Heart left ventricle (tissue), 13 donors: ENCODE results near the gene BOC.

Experiments
- CTCF ChIP-seq, 12 donors: fragments of 200-600 bp; sonication (generic) in 4 of 12; IDR thresholded peaks; one replicate each; pipeline versions ENCODE4 v1.5.0 to v1.8.0; 2018 to 2022; ENCODE audit warnings: antibody characterized with exemption in 12 of 12, mild to moderate bottlenecking in 5 of 12
- POLR2A ChIP-seq, 2 donors: fragments of 450-650 bp; IDR thresholded peaks; one replicate each; pipeline ENCODE4 v1.6.1; 2017; ENCODE audit warnings: antibody characterized with exemption in 2 of 2, mild to moderate bottlenecking in 2 of 2, moderate library complexity in 2 of 2
- donor health status: ischemic (EF 13 %, LVEDD 7.1; RV severe dilation, severe dysfunction).
- donor health status: DM: no; HTN: yes; CAD: no.
- donor health status: DM: no; HTN: no; CAD: no.
- donor health status: ischemic (EF 25% LVEDD 6.9; RV normal size, moderate dysfunction).
- donor health status: ischemic (EF 25% LVEDD 5.7; RV mildly dilated, moderate dysfunction).
- donor health status: ischemic (EF 35%, LVEDD 5.7; RV mildly dilated, moderate dysfunction).
- donor health status: nonischemic (EF 11% LVEDD 7.7; RV severe dilation, severe dysfunction).
- donor health status: DM: yes; HTN: yes; CAD: no.
- donor health status: PGD.
- donor health status: ischemic (EF 29% LVEDD 5.4; RV normal size, mild dysfunction).
- donor health status: nonischemic (EF 23%, LVEDD 6.1; RV moderate dilation, normal function).

GRCh38 chr3:113261626-113262303 lies 50.4 kb downstream of the BOC start:
- no peak for TF ChIP-seq CTCF (IDR thresholded peaks at IDR 0.05)
- TF ChIP-seq POLR2A (IDR thresholded peaks at IDR 0.05): no peak
